HuH-7 (cell line): ENCODE data around the gene TM4SF1.
"Not testable (repeated sequence)": the region's sequence is repeated elsewhere in the genome, so short reads cannot be mapped to it uniquely, and the experiment has no call there.

Experiments used
- DNase-seq: peaks from one replicate; pipeline ENCODE4 v3.0.0; 2011; ENCODE audit warnings: low spot score

Gene TM4SF1

GRCh38 chr3:149343951-149344350 lies 33.5 kb downstream of the TM4SF1 start:
- no peak for DNase-seq

GRCh38 chr3:149342413-149343380 lies 34.8 kb downstream of the TM4SF1 start:
- no peak for DNase-seq

- DNase-seq: no peak
These were observed 37.0 kb downstream of the TM4SF1 start for GRCh38 chr3:149340310-149340933.

- DNase-seq: no peak
These were observed 37.5 kb downstream of the TM4SF1 start for GRCh38 chr3:149339931-149340309.

GRCh38 chr3:149337486-149337885 lies 40.0 kb downstream of the TM4SF1 start:
- DNase-seq: not testable (repeated sequence)

- no peak for DNase-seq
These were observed 40.5 kb downstream of the TM4SF1 start for GRCh38 chr3:149336925-149337324.

GRCh38 chr3:149333176-149333859 lies 44.1 kb downstream of the TM4SF1 start, which contains the start of gene TM4SF18:
TM4SF18 (minus strand) TSS chr3:149333636; CDS start chr3:149333382, 254 bp downstream.
- DNase-seq: no peak

- DNase-seq: no peak
These were observed 44.7 kb downstream of the TM4SF1 start for GRCh38 chr3:149332771-149333170.

GRCh38 chr3:149332227-149332765 lies 45.2 kb downstream of the TM4SF1 start:
- no peak for DNase-seq

- no peak for DNase-seq
These were observed 46.1 kb downstream of the TM4SF1 start for GRCh38 chr3:149331396-149331795.

- DNase-seq: no peak
These were observed 46.7 kb downstream of the TM4SF1 start for GRCh38 chr3:149330609-149331331.

- DNase-seq: no peak
These were observed 50.3 kb downstream of the TM4SF1 start for GRCh38 chr3:149327156-149327555.

GRCh38 chr3:149325581-149325980 lies 51.9 kb downstream of the TM4SF1 start:
- no peak for DNase-seq

GRCh38 chr3:149324332-149324731 lies 53.1 kb downstream of the TM4SF1 start:
- DNase-seq: no peak

GRCh38 chr3:149321640-149322039 lies 55.8 kb downstream of the TM4SF1 start:
- DNase-seq: no peak

- no peak for DNase-seq
These were observed 56.3 kb downstream of the TM4SF1 start for GRCh38 chr3:149321136-149321535.

GRCh38 chr3:149319750-149320149 lies 57.7 kb downstream of the TM4SF1 start:
- DNase-seq: no peak
